Astrocyte (in vitro differentiated cells and primary cell): ENCODE measurements around the gene VASH2. TPM values are rescaled to one million over a fixed set of nuclear protein-coding genes. Genes with fewer than 3 reads are reported as not detected.
"Not testable (repeated sequence)": the region's sequence is repeated elsewhere in the genome, so short reads cannot be mapped to it uniquely, and the experiment has no call there.

Source experiments
- DNase-seq: peaks from one replicate; pipeline ENCODE4 v3.0.0-alpha.2; 2010; ENCODE audit warnings: low read depth
- FAIRE-seq: peaks from 2 replicates; lab custom pipeline; 2011; peaks lifted over from hg19 to GRCh38; lab: Jason Lieb, UNC
- H2AFZ ChIP-seq: 2 replicates; pipeline ENCODE4 v1.6.0; 2012; ENCODE audit warnings: low read depth, low read length, inconsistent platforms
- H3K27ac ChIP-seq: 2 replicates; pipeline ENCODE4 v1.5.1; 2011; ENCODE audit warnings: low read depth, low read length, inconsistent platforms
- H3K27me3 ChIP-seq: 2 replicates; pipeline ENCODE4 v1.6.0; 2011; ENCODE audit warnings: low read length, inconsistent platforms; ENCODE audit not compliant: insufficient read depth
- H3K36me3 ChIP-seq: 2 replicates; pipeline ENCODE4 v1.5.1; 2011; ENCODE audit warnings: low read length, inconsistent platforms; ENCODE audit not compliant: insufficient read depth
- H3K4me1 ChIP-seq: 2 replicates; pipeline ENCODE4 v1.5.1; 2011; ENCODE audit warnings: low read length, inconsistent platforms; ENCODE audit not compliant: insufficient read depth
- H3K4me2 ChIP-seq: 2 replicates; pipeline ENCODE4 v1.6.0; 2012; ENCODE audit warnings: low read length, inconsistent platforms
- H3K4me3 ChIP-seq: 2 replicates; pipeline ENCODE4 v1.5.1; 2011; ENCODE audit warnings: low read depth, mild to moderate bottlenecking, low read length, inconsistent platforms; ENCODE audit not compliant: insufficient read depth
- H3K79me2 ChIP-seq: 2 replicates; pipeline ENCODE4 v1.6.0; 2012; ENCODE audit warnings: mild to moderate bottlenecking, low read length, inconsistent platforms; ENCODE audit not compliant: insufficient read depth
- H3K9ac ChIP-seq: 2 replicates; pipeline ENCODE4 v1.6.0; 2012; ENCODE audit warnings: mild to moderate bottlenecking, low read length, inconsistent platforms
- H3K9me3 ChIP-seq: 2 replicates; pipeline ENCODE4 v1.5.1; 2012; ENCODE audit warnings: low read depth, mild to moderate bottlenecking, low read length, inconsistent platforms; ENCODE audit not compliant: insufficient read depth
- H4K20me1 ChIP-seq: 2 replicates; pipeline ENCODE4 v1.6.0; 2012; ENCODE audit warnings: low read length, inconsistent platforms; ENCODE audit not compliant: insufficient read depth
- H3K27ac Mint-ChIP-seq: one replicate; pipeline ENCODE4 v1.8.0; 2021; ENCODE audit warnings: mild to moderate bottlenecking, mixed read lengths; ENCODE audit not compliant: unreplicated experiment
- H3K27me3 Mint-ChIP-seq: one replicate; pipeline ENCODE4 v1.8.0; 2021; ENCODE audit warnings: low read depth, mixed read lengths; ENCODE audit not compliant: unreplicated experiment
- H3K36me3 Mint-ChIP-seq: one replicate; pipeline ENCODE4 v1.8.0; 2021; ENCODE audit warnings: low read depth, mixed read lengths; ENCODE audit not compliant: unreplicated experiment
- H3K4me1 Mint-ChIP-seq: one replicate; pipeline ENCODE4 v1.8.0; 2021; ENCODE audit warnings: low read depth, mixed read lengths; ENCODE audit not compliant: unreplicated experiment
- H3K4me3 Mint-ChIP-seq: one replicate; pipeline ENCODE4 v1.8.0; 2021; ENCODE audit warnings: mild to moderate bottlenecking, moderate library complexity, mixed read lengths; ENCODE audit not compliant: unreplicated experiment
- H3K9me3 Mint-ChIP-seq: one replicate; pipeline ENCODE4 v1.8.0; 2021; ENCODE audit warnings: mild to moderate bottlenecking, mixed read lengths; ENCODE audit not compliant: unreplicated experiment
- CTCF ChIP-seq: IDR thresholded peaks from 2 replicates; pipeline ENCODE4 v1.5.1; 2011; ENCODE audit warnings: low read depth, mild to moderate bottlenecking, inconsistent platforms, low read length, moderate library complexity; ENCODE audit not compliant: insufficient read depth
- EZH2 ChIP-seq: IDR thresholded peaks from 2 replicates; pipeline ENCODE4 v1.6.1; 2012; ENCODE audit warnings: mild to moderate bottlenecking, low read length, inconsistent platforms; ENCODE audit not compliant: insufficient read depth
- total RNA-seq: library from RNA; stranded (reverse); gene quantifications from 2 replicates; pipeline ENCODE4 v1.2.1, GENCODE V29; 2021

Gene VASH2
- total RNA-seq, 1 donor from 2014 or later = 7.1 TPM

- peaks cover 16% of the 10 kb centered on the region for H3K36me3 Mint-ChIP-seq
- TF ChIP-seq EZH2 = no peak
- no peak for TF ChIP-seq CTCF
- no peak overlapping the region for H2AFZ ChIP-seq
- no peak overlapping the region for H3K4me3 ChIP-seq
- H3K27ac Mint-ChIP-seq = no peak overlapping the region
- H3K27me3 Mint-ChIP-seq = peaks cover 4% of the 10 kb centered on the region
- FAIRE-seq (no peak), DNase-seq (no peak)
- no peaks in the 10 kb centered on the region for H3K79me2 ChIP-seq
- H3K4me3 Mint-ChIP-seq = no peak overlapping the region
- H3K9ac ChIP-seq = no peak overlapping the region
- peaks cover 23% of the 10 kb centered on the region for H3K9me3 Mint-ChIP-seq
- no peaks in the 10 kb centered on the region for H3K27me3 ChIP-seq
- H3K4me1 ChIP-seq = no peaks in the 10 kb centered on the region
- peaks cover 5% of the 10 kb centered on the region for H3K9me3 ChIP-seq
- H3K27ac ChIP-seq = no peak overlapping the region
- peaks cover 10% of the 10 kb centered on the region for H3K36me3 ChIP-seq
- H3K4me1 Mint-ChIP-seq = no peaks in the 10 kb centered on the region
- no peak overlapping the region for H3K4me2 ChIP-seq
- no peaks in the 10 kb centered on the region for H4K20me1 ChIP-seq
Measured at GRCh38 chr1:212903664-212904063, 46.7 kb upstream of the VASH2 start.

- H3K27ac Mint-ChIP-seq, H3K27ac ChIP-seq, H3K27me3 ChIP-seq, H3K36me3 ChIP-seq, FAIRE-seq, H3K4me3 ChIP-seq, H2AFZ ChIP-seq, H3K4me1 Mint-ChIP-seq, H3K9ac ChIP-seq, H3K4me2 ChIP-seq, H3K9me3 Mint-ChIP-seq, H3K36me3 Mint-ChIP-seq, H4K20me1 ChIP-seq, H3K9me3 ChIP-seq, DNase-seq, H3K4me1 ChIP-seq, H3K79me2 ChIP-seq, H3K4me3 Mint-ChIP-seq: not testable (repeated sequence)
- peaks cover 14% of the 10 kb centered on the region for H3K27me3 Mint-ChIP-seq
Measured at GRCh38 chr1:212908071-212908470, 42.3 kb upstream of the VASH2 start.

GRCh38 chr1:212908971-212909370, 41.4 kb upstream of the VASH2 start:
- Histone ChIP-seq H3K27ac (no peak overlapping the region), H3K4me3 (no peak overlapping the region), H3K9me3 (no peaks in the 10 kb centered on the region), H3K36me3 (no peaks in the 10 kb centered on the region), H3K4me1 (no peaks in the 10 kb centered on the region), H4K20me1 (no peaks in the 10 kb centered on the region), H3K4me2 (no peak overlapping the region), H3K79me2 (no peaks in the 10 kb centered on the region), H2AFZ (no peak overlapping the region), H3K27me3 (no peaks in the 10 kb centered on the region), H3K9ac (no peak overlapping the region)
- H3K4me3 Mint-ChIP-seq = no peak overlapping the region
- no peaks in the 10 kb centered on the region for H3K4me1 Mint-ChIP-seq
- H3K36me3 Mint-ChIP-seq = no peaks in the 10 kb centered on the region
- FAIRE-seq (no peak), DNase-seq (no peak)
- H3K27ac Mint-ChIP-seq = no peak overlapping the region
- H3K27me3 Mint-ChIP-seq = peaks cover 14% of the 10 kb centered on the region
- TF ChIP-seq EZH2 (no peak), CTCF (no peak)
- H3K9me3 Mint-ChIP-seq = peaks cover 5% of the 10 kb centered on the region
